Activated CD4-positive, alpha-beta T cell treated with anti-CD3 and anti-CD28 coated beads, Interleukin-2, amount 50 U/mL, for 1 hour (primary cell): Measurements from ENCODE around the gene ACO2.
A peak's percentile ranks its signal among the peaks of the same experiment; 100 is the strongest.

Experiments
- DNase-seq: peaks from one replicate; pipeline ENCODE4 v3.0.0-alpha.2; 2020

Gene ACO2

GRCh38 chr22:41524809-41525449 lies 56.0 kb downstream of the ACO2 start:
- DNase-seq, result peak; percentile 54

- DNase-seq, result no peak
Observed at GRCh38 chr22:41525450-41526225, 56.7 kb downstream of the ACO2 start.

GRCh38 chr22:41526226-41526829 lies 57.4 kb downstream of the ACO2 start:
- no peak for DNase-seq

GRCh38 chr22:41526830-41527799 lies 58.2 kb downstream of the ACO2 start:
- DNase-seq, result peak; percentile 74

GRCh38 chr22:41528132-41528766 lies 59.3 kb downstream of the ACO2 start:
- DNase-seq, result no peak

GRCh38 chr22:41528938-41529561 lies 60.1 kb downstream of the ACO2 start:
- no peak for DNase-seq

GRCh38 chr22:41530890-41531714 lies 62.2 kb downstream of the ACO2 start:
- no peak for DNase-seq

GRCh38 chr22:41531715-41532477 lies 63.0 kb downstream of the ACO2 start:
- no peak for DNase-seq

GRCh38 chr22:41532908-41533825 lies 64.2 kb downstream of the ACO2 start:
- peak; percentile 67 for DNase-seq

- no peak for DNase-seq
Observed at GRCh38 chr22:41534219-41534618, 65.3 kb downstream of the ACO2 start.

- DNase-seq, result no peak
Observed at GRCh38 chr22:41535244-41535643, 66.3 kb downstream of the ACO2 start.

- DNase-seq, result no peak
Observed at GRCh38 chr22:41537203-41537602, 68.3 kb downstream of the ACO2 start.

- DNase-seq, result no peak
Observed at GRCh38 chr22:41538583-41538982, 69.7 kb downstream of the ACO2 start.

GRCh38 chr22:41539146-41540005 lies 70.5 kb downstream of the ACO2 start:
- no peak for DNase-seq

- no peak for DNase-seq
Observed at GRCh38 chr22:41540006-41540315, 71.0 kb downstream of the ACO2 start.

- DNase-seq, result no peak
Observed at GRCh38 chr22:41540365-41540764, 71.4 kb downstream of the ACO2 start.

GRCh38 chr22:41541484-41541883 lies 72.6 kb downstream of the ACO2 start:
- no peak for DNase-seq

GRCh38 chr22:41542224-41542623 lies 73.3 kb downstream of the ACO2 start:
- no peak for DNase-seq
